Measurements from ENCODE around the gene GALK1. TPM values are rescaled to one million over a fixed set of nuclear protein-coding genes. Genes with fewer than 3 reads are reported as not detected.

Gene GALK1
- total RNA-seq, 2 donors from 2014 or later: 27.4 to 27.5 TPM

- WGBS, 2 donors: 54 to 76% methylated on average over 4 to 5 of the region's 5 CpGs
- Histone ChIP-seq H3K27me3 (no peaks in the 10 kb centered on the region), H3K36me3 (replicated peaks in 1 of 2; ENCODE audit: insufficient read depth in 1 of 2, low read depth in 2 of 2) (peaks cover 0 to 2% of the 10 kb centered on the region in 2 donors), H3K4me1 (peaks cover 21% of the 10 kb centered on the region), H3K9me3 (no peaks in the 10 kb centered on the region), H3K27ac (peak overlapping the region in 3 of 4 donors; percentile 72 to 89 (median 88)), H3K4me3 (no peak overlapping the region)
- TF ChIP-seq POLR2A (IDR thresholded peaks at IDR 0.05): no peak
- TF ChIP-seq, protein P1, sequence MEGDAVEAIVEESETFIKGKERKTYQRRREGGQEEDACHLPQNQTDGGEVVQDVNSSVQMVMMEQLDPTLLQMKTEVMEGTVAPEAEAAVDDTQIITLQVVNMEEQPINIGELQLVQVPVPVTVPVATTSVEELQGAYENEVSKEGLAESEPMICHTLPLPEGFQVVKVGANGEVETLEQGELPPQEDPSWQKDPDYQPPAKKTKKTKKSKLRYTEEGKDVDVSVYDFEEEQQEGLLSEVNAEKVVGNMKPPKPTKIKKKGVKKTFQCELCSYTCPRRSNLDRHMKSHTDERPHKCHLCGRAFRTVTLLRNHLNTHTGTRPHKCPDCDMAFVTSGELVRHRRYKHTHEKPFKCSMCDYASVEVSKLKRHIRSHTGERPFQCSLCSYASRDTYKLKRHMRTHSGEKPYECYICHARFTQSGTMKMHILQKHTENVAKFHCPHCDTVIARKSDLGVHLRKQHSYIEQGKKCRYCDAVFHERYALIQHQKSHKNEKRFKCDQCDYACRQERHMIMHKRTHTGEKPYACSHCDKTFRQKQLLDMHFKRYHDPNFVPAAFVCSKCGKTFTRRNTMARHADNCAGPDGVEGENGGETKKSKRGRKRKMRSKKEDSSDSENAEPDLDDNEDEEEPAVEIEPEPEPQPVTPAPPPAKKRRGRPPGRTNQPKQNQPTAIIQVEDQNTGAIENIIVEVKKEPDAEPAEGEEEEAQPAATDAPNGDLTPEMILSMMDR (IDR thresholded peaks at IDR 0.05): peak in 1 of 7 experiments; percentile 5
- no peak for ATAC-seq
- intact Hi-C loops (cut with DNase I): no loop called here
- DNase-seq: peak in 2 of 4 donors; percentile 18 to 45
These were observed 42.9 kb downstream of the GALK1 start for GRCh38 chr17:75722076-75722475.

- TF ChIP-seq, protein P1 (IDR thresholded peaks at IDR 0.05): peak in 3 of 7 experiments; percentile 1 to 15 (median 3)
- TF ChIP-seq POLR2A (IDR thresholded peaks at IDR 0.05): no peak
- Histone ChIP-seq H3K4me3 (peak overlapping the region; percentile 2 to 5), H3K9me3 (no peaks in the 10 kb centered on the region), H3K27me3 (no peaks in the 10 kb centered on the region), H3K36me3 (replicated peaks in 1 of 2; ENCODE audit: insufficient read depth in 1 of 2, low read depth in 2 of 2) (peaks cover 0 to 2% of the 10 kb centered on the region in 2 donors), H3K4me1 (peaks cover 21% of the 10 kb centered on the region), H3K27ac (peak overlapping the region; percentile 65 to 89 (median 80))
- WGBS, 2 donors: 20 to 21% methylated on average over 2 to 24 of the region's 33 CpGs
- DNase-seq (peak in 3 of 4 donors; percentile 10 to 29 (median 27)), ATAC-seq (peak; percentile 7)
- intact Hi-C loops (cut with DNase I): no loop called here
These were observed 43.5 kb downstream of the GALK1 start for GRCh38 chr17:75721463-75722011.

- DNase-seq: peak; percentile 84 to 91 (median 90)
- H3K9me3 ChIP-seq: no peaks in the 10 kb centered on the region
- ATAC-seq: peak; percentile 93
- WGBS, 2 donors: 1 to 6% methylated on average over 3 to 63 of the region's 70 CpGs
- intact Hi-C loops (cut with DNase I): no loop called here
- peaks cover 0 to 2% of the 10 kb centered on the region in 2 donors for H3K36me3 ChIP-seq (replicated peaks in 1 of 2; ENCODE audit: insufficient read depth in 1 of 2, low read depth in 2 of 2)
- H3K27me3 ChIP-seq: no peaks in the 10 kb centered on the region
- peak; percentile 38 to 70 (median 54) for TF ChIP-seq POLR2A (IDR thresholded peaks at IDR 0.05)
- TF ChIP-seq, protein P1 (IDR thresholded peaks at IDR 0.05): peak in 3 of 7 experiments; percentile 13 to 39 (median 25)
- H3K4me1 ChIP-seq: peaks cover 21% of the 10 kb centered on the region
- peak within 1 kb of the TSS; percentile 2 to 17 for H3K4me3 ChIP-seq
- H3K27ac ChIP-seq: peak within 1 kb of the TSS; percentile 65 to 89 (median 80)
These were observed 44.1 kb downstream of the GALK1 start, which contains the start of gene ITGB4 for GRCh38 chr17:75720656-75721462. Gene ITGB4 (plus strand): TSS chr17:75721459. CDS start chr17:75724704, 3,245 bp downstream.

- TF ChIP-seq, protein P1 (IDR thresholded peaks at IDR 0.05): no peak
- no peak for TF ChIP-seq POLR2A (IDR thresholded peaks at IDR 0.05)
- Histone ChIP-seq H3K4me3 (no peak overlapping the region), H3K36me3 (replicated peaks in 1 of 2; ENCODE audit: insufficient read depth in 1 of 2, low read depth in 2 of 2) (no peaks in the 10 kb centered on the region), H3K27me3 (no peaks in the 10 kb centered on the region), H3K27ac (peak overlapping the region in 1 of 4 donors; percentile 88), H3K4me1 (peaks cover 21% of the 10 kb centered on the region), H3K9me3 (no peaks in the 10 kb centered on the region)
- DNase-seq (no peak), ATAC-seq (no peak)
- intact Hi-C loops (cut with DNase I): no loop called here
- 90 to 100% methylated on average over 2 of the region's 2 CpGs for WGBS, 2 donors
These were observed 45.3 kb downstream of the GALK1 start for GRCh38 chr17:75719732-75720131.
